Stimulated activated CD8-positive, alpha-beta memory T cell treated with anti-CD3 and anti-CD28 coated beads, Interleukin-15, amount 100 ng/mL, for 48 hours (primary cell): ENCODE measurements around the gene ADGRL1.
"Not testable (repeated sequence)": the region's sequence is repeated elsewhere in the genome, so short reads cannot be mapped to it uniquely, and the experiment has no call there.

ENCODE experiments used
- DNase-seq, 2 donors: peaks; one replicate each; pipeline ENCODE4 v3.0.0-alpha.2; 2020; ENCODE audit warnings: low read depth in 2 of 2

ADGRL1 gene

DNA sequence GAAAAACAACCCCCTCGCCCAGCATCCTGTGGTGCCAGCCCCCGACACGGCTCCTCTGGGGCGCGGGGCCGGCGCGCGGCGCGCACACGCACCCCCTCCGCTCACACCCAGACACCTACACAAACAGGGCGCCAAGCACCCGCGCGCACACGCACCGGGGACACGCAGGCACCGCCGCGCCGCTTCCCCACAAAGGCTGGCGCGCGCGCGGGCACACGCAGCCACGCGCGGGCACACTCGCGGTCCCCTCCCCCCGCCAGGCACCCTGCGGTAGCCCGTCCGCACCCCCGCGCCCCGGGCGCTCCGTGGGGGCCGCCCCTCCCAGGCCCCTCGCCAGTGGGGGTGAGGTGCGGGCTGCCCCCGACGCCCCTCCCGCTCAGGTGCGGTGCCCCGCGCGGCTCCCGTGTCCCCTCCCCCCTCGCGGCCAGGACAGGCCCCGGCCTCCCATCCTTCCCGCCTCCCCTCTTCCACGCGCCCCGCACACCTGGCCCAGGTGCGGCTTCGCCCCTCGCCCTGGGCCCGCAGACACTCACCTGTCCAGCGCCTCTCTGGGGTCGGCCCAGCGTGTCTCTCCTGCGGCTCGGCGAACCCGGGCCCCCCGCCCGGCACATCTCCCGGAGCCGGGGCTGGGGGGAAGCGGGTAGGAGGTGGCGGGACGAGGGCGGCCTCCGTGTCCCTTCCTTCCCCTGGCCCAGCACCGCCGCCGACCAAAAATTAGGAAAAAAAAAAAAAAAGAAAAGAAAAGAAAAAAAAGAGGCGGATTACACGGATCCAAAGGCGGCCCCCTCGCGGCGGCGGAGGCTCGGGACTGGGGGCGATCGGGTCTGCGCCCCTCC lies at the start of gene ADGRL1:
Gene ADGRL1 (minus strand): TSS at position 718 of the 836 bp plus-strand sequence. CDS start 22,567 bp downstream, outside the sequence.
- not testable (repeated sequence) for DNase-seq

- not testable (repeated sequence) for DNase-seq
Observed at GRCh38 chr19:14255316-14255715, 49.3 kb upstream of the ADGRL1 start.

GRCh38 chr19:14253822-14254599 lies 48.0 kb upstream of the ADGRL1 start:
- not testable (repeated sequence) for DNase-seq

GRCh38 chr19:14252136-14252535 lies 46.2 kb upstream of the ADGRL1 start:
- not testable (repeated sequence) for DNase-seq

GRCh38 chr19:14250870-14251269 lies 44.9 kb upstream of the ADGRL1 start:
- no peak for DNase-seq

- DNase-seq, result not testable (repeated sequence)
Observed at GRCh38 chr19:14250315-14250714, 44.3 kb upstream of the ADGRL1 start.

- DNase-seq, result not testable (repeated sequence)
Observed at GRCh38 chr19:14249891-14250290, 43.9 kb upstream of the ADGRL1 start.

GRCh38 chr19:14249012-14249754 lies 43.2 kb upstream of the ADGRL1 start:
- not testable (repeated sequence) for DNase-seq

DNA sequence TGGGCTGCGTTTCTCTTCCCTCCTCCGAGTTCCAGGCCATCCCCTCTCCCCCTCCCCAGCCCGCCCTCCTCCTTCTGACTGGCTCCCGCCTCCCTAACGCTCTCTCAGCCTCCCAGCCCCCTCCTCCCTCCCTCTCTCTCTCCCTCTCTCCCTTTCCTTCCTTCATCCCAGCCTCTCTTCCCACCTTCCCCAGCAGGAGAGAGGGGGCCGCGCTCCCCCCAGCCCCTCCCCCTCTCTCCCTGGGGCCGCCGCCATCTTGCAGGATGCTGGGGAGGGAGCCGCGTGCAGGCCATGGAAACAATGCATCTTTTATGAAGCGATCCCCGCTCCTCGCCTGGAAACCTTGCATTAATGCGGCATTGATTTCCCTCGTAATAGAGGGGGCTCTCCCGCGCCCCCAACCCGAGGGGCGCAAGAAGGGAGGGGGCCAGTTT lies 42.6 kb upstream of the ADGRL1 start:
- no peak for DNase-seq

GRCh38 chr19:14247548-14248471 lies 41.8 kb upstream of the ADGRL1 start:
- DNase-seq, result not testable (repeated sequence)

DNA sequence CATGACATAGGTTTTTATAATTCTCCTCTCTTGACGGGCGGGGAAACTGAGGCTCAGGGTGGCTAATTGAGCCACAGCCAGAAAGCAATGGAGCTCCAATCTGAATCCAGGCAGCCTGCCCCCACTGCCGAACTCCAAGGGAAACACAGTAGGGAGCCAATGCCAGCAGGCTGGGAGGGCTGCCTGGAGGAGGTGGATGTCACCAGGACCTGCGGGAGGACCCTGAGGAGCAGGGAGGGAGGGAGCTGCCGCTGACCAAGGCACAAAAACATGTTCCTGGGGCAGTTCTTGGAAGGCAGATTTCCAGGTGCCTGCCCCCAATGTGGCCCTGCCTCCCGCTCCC lies 41.2 kb upstream of the ADGRL1 start:
- not testable (repeated sequence) for DNase-seq

- DNase-seq, result not testable (repeated sequence)
Observed at GRCh38 chr19:14244393-14244792, 38.4 kb upstream of the ADGRL1 start.

- not testable (repeated sequence) for DNase-seq
Observed at GRCh38 chr19:14243718-14244117, 37.7 kb upstream of the ADGRL1 start.

GRCh38 chr19:14237014-14237941 lies 31.3 kb upstream of the ADGRL1 start:
- no peak for DNase-seq

- not testable (repeated sequence) for DNase-seq
Observed at GRCh38 chr19:14232945-14233344, 27.0 kb upstream of the ADGRL1 start.

DNA sequence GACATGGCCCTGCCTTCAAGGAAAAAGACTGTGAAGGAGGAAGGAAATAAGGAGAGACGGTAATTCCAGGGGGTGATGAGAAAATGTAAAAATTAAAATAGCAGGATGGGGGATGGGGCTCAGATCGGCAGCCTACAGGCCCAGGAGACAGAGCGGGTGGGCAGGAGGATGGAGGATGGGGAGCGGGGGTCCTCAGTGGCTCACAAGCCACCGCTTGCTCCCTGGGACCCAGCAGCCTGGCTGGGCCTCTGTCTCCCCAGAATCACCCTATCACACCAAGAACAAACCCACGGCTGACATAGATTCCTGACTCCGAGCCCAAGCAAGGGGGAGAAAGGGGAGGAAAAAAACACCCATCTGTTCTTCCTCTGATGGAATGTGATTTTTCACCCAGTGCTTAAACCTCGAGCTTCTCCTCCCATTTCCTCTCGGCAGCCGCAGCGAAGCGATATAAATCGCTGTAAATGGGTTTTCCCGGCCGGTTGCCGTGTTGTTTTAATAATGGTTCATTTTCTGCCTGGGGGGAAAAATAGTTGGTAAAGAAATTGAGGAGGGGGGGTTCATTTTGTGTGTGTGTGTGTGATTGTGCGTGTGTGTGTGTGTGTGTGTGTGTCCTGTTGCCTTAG lies 22.6 kb upstream of the ADGRL1 start:
- DNase-seq, result not testable (repeated sequence)

DNA sequence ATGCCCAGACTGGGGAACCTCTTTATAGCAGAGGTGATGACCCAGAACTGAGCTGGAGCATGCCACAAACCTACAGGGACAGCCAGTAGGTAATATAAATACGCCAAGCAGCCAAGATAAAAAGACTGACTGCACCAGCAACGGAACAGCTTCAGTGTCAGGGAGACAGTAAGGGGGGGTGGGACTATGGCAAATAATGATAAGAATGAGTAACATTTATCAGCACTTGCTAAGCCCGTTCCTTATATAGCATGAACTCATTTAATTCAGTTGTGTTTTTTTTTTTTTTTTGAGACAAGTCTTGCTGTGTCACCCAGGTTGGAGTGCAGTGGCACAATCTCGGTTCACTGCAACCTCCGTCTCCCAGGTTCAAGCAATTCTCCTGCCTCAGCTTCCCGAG lies 20.5 kb upstream of the ADGRL1 start:
- not testable (repeated sequence) for DNase-seq

DNA sequence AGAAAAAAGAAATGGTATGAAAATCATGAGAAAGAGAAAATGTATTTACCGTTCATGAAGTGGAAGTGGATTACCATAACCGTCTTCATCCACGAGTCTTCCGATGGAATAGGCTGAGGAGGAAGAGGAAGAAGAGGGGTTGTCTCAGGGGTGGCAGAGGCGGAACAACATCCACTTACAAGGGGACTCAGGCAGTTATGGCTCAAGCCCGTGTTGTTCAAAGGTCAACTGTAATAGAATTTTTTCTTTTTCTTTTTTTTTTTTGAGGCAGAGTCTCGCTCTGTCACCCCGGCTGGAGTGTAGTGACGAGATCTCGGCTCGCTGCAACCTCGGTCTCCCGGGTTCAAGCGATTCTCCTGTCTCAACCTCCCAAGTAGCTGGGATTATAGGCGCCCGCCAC lies 16.9 kb upstream of the ADGRL1 start:
- no peak for DNase-seq

DNA sequence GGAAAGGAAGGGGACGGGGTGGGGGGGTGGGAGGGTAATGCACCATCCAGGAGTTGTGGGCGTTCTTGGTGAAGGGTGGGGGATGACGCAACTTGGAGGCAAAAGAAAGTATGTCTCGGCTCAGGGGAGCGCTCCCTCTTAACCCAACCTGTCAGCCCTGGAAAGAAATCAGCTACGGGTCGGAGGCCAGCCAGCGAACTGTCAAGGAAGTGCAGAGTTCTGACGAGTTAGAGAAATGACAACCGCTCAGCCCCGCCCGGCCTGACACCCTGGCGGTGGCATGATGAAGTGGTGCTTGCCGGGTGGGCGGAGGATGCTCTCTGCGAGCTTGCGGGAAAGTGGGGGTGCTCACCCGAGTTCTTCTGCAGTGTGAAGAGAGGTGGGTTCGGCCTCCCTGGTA lies 15.4 kb upstream of the ADGRL1 start:
- peak; percentile 53 to 63 for DNase-seq
